Endothelial cell (in vitro differentiated cells): ENCODE data around the gene SLC25A45. TPM values are rescaled to one million over a fixed set of nuclear protein-coding genes. Genes with fewer than 3 reads are reported as not detected.

Experiments used
- DNase-seq: peaks from one replicate; pipeline ENCODE4 v3.0.0; 2021; ENCODE audit warnings: low spot score
- H3K27ac Mint-ChIP-seq: one replicate; pipeline ENCODE4 v1.8.0; 2021; ENCODE audit warnings: mixed read lengths, inconsistent platforms; ENCODE audit not compliant: unreplicated experiment
- H3K27me3 Mint-ChIP-seq: one replicate; pipeline ENCODE4 v1.8.0; 2021; ENCODE audit warnings: mild to moderate bottlenecking, moderate library complexity, mixed read lengths, inconsistent platforms; ENCODE audit not compliant: unreplicated experiment
- H3K36me3 Mint-ChIP-seq: one replicate; pipeline ENCODE4 v1.8.0; 2021; ENCODE audit warnings: mild to moderate bottlenecking, low read depth, mixed read lengths, inconsistent platforms; ENCODE audit not compliant: unreplicated experiment
- H3K4me1 Mint-ChIP-seq: one replicate; pipeline ENCODE4 v1.8.0; 2021; ENCODE audit warnings: mild to moderate bottlenecking, mixed read lengths, inconsistent platforms; ENCODE audit not compliant: unreplicated experiment
- H3K4me3 Mint-ChIP-seq: one replicate; pipeline ENCODE4 v1.8.0; 2021; ENCODE audit warnings: mild to moderate bottlenecking, mixed read lengths, inconsistent platforms; ENCODE audit not compliant: unreplicated experiment
- H3K9me3 Mint-ChIP-seq: one replicate; pipeline ENCODE4 v1.8.0; 2021; ENCODE audit warnings: mixed read lengths, inconsistent platforms; ENCODE audit not compliant: unreplicated experiment
- total RNA-seq: library from RNA; stranded (reverse); fragmentation: NEBNext Ultra II Directional; extraction: Animal tissue kit (Norgen Biotek cat#: 25700); gene quantifications from one replicate; pipeline ENCODE4 v1.2.1, GENCODE V29; 2021; ENCODE audit not compliant: unreplicated experiment
- TF ChIP-seq, protein P1 (sequence below): fragments of 200-600 bp; sonication (generic); IDR thresholded peaks from one replicate; pipeline ENCODE4 v1.5.0; 2021; ENCODE audit warnings: antibody characterized with exemption; ENCODE audit not compliant: unreplicated experiment

Gene SLC25A45
- total RNA-seq, 1 donor from 2014 or later = 3.3 TPM

GRCh38 chr11:65383778-65384177, 1.3 kb upstream of the SLC25A45 start:
- Mint-ChIP-seq H3K9me3 (no peaks in the 10 kb centered on the region), H3K4me1 (peaks cover 32% of the 10 kb centered on the region), H3K4me3 (no peak overlapping the region), H3K27ac (peak overlapping the region; percentile 5), H3K36me3 (no peaks in the 10 kb centered on the region), H3K27me3 (peaks cover 8% of the 10 kb centered on the region)
- no peak for DNase-seq
- TF ChIP-seq, protein P1, sequence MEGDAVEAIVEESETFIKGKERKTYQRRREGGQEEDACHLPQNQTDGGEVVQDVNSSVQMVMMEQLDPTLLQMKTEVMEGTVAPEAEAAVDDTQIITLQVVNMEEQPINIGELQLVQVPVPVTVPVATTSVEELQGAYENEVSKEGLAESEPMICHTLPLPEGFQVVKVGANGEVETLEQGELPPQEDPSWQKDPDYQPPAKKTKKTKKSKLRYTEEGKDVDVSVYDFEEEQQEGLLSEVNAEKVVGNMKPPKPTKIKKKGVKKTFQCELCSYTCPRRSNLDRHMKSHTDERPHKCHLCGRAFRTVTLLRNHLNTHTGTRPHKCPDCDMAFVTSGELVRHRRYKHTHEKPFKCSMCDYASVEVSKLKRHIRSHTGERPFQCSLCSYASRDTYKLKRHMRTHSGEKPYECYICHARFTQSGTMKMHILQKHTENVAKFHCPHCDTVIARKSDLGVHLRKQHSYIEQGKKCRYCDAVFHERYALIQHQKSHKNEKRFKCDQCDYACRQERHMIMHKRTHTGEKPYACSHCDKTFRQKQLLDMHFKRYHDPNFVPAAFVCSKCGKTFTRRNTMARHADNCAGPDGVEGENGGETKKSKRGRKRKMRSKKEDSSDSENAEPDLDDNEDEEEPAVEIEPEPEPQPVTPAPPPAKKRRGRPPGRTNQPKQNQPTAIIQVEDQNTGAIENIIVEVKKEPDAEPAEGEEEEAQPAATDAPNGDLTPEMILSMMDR = no peak

- no peak for DNase-seq
Measured at GRCh38 chr11:65382804-65383368, 440 bp upstream of the SLC25A45 start.

DNA sequence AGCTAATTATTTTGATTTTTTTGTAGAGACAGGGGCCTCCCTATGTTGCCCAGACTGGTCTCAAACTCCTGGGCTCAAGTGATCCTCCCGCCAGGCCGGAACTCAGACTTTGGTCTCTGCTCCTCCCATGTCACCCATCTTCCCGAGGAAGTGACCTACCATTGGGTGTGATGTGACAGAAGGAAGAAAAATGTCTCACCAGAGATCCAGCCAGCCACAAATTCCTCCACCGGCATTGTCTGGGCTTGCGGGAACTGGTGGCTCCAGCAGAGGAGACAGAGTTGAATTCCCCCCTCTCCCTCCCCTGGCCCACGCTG, 772 bp downstream of the SLC25A45 start:
- Mint-ChIP-seq H3K27ac (no peak overlapping the region), H3K4me3 (no peak overlapping the region), H3K27me3 (peaks cover 8% of the 10 kb centered on the region), H3K9me3 (no peaks in the 10 kb centered on the region), H3K36me3 (no peaks in the 10 kb centered on the region), H3K4me1 (peaks cover 26% of the 10 kb centered on the region)
- no peak for DNase-seq
- TF ChIP-seq, protein P1 = no peak

More at GRCh38 chr11:65382804-65383368, 440 bp upstream of the SLC25A45 start:
- peaks cover 29% of the 10 kb centered on the region for H3K4me1 Mint-ChIP-seq
- peak overlapping the region; percentile 87 for H3K27ac Mint-ChIP-seq
- peaks cover 6% of the 10 kb centered on the region for H3K27me3 Mint-ChIP-seq
- H3K36me3 Mint-ChIP-seq = no peaks in the 10 kb centered on the region
- peak overlapping the region; percentile 57 for H3K4me3 Mint-ChIP-seq
- H3K9me3 Mint-ChIP-seq = no peaks in the 10 kb centered on the region
- TF ChIP-seq, protein P1 = no peak

- Mint-ChIP-seq H3K4me1 (peaks cover 26% of the 10 kb centered on the region), H3K9me3 (no peaks in the 10 kb centered on the region), H3K4me3 (no peak overlapping the region), H3K27ac (no peak overlapping the region), H3K27me3 (peaks cover 8% of the 10 kb centered on the region), H3K36me3 (no peaks in the 10 kb centered on the region)
- TF ChIP-seq, protein P1 = no peak
- no peak for DNase-seq
Measured at GRCh38 chr11:65380460-65381119, 1.9 kb downstream of the SLC25A45 start.

- Mint-ChIP-seq H3K4me3 (no peak overlapping the region), H3K36me3 (no peaks in the 10 kb centered on the region), H3K4me1 (peaks cover 30% of the 10 kb centered on the region), H3K27me3 (peaks cover 5% of the 10 kb centered on the region), H3K27ac (no peak overlapping the region), H3K9me3 (no peaks in the 10 kb centered on the region)
- TF ChIP-seq, protein P1 = no peak
- DNase-seq = no peak
Measured at GRCh38 chr11:65379698-65380459, 2.6 kb downstream of the SLC25A45 start.
